A549 (cell line): ENCODE results near the gene CCDC90B.

ENCODE experiments used
- FOXS1 ChIP-seq: fragments of 250-450 bp; sonication (Bioruptor Pico); IDR thresholded peaks from 2 replicates; pipeline ENCODE4 v1.5.0; 2020; ENCODE audit warnings: mild to moderate bottlenecking, moderate library complexity
- POLR2A ChIP-seq: IDR thresholded peaks from 2 replicates; pipeline ENCODE4 v1.6.1; 2012; ENCODE audit warnings: mild to moderate bottlenecking, low read length
- TF ChIP-seq, protein P1 (sequence below): fragments of >200 bp; sonication (Bioruptor Twin); formaldehyde crosslinking; IDR thresholded peaks from 3 replicates; pipeline ENCODE4 v1.5.1; 2016
- TF ChIP-seq, protein P2 (sequence below): fragments of 200-600 bp; sonication (generic); IDR thresholded peaks from 2 replicates; pipeline ENCODE4 v1.6.1; 2016; ENCODE audit warnings: antibody characterized with exemption, mild to moderate bottlenecking, moderate library complexity

DNA sequence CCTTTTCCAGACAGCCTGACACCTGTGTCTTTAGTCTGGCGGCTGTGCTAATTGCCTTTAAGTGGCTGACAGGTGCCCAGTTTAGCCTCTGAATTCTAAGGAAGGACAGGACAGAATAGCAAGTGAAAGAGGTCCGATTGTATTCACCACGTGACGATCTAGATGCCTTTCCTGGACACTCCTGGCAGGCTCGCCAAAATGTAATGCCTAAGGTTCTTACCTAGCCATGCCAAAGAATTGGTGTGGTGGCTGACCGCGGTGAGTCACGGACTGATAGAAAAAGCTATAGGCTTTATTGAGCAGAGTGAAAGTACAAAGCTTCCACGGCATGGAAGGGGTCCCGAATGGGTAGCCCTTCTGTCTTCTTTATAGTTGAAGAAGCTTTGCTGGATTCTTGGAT lies 65.9 kb downstream of the CCDC90B start:
- TF ChIP-seq, protein P1, sequence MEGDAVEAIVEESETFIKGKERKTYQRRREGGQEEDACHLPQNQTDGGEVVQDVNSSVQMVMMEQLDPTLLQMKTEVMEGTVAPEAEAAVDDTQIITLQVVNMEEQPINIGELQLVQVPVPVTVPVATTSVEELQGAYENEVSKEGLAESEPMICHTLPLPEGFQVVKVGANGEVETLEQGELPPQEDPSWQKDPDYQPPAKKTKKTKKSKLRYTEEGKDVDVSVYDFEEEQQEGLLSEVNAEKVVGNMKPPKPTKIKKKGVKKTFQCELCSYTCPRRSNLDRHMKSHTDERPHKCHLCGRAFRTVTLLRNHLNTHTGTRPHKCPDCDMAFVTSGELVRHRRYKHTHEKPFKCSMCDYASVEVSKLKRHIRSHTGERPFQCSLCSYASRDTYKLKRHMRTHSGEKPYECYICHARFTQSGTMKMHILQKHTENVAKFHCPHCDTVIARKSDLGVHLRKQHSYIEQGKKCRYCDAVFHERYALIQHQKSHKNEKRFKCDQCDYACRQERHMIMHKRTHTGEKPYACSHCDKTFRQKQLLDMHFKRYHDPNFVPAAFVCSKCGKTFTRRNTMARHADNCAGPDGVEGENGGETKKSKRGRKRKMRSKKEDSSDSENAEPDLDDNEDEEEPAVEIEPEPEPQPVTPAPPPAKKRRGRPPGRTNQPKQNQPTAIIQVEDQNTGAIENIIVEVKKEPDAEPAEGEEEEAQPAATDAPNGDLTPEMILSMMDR, result no peak
- TF ChIP-seq, protein P2, sequence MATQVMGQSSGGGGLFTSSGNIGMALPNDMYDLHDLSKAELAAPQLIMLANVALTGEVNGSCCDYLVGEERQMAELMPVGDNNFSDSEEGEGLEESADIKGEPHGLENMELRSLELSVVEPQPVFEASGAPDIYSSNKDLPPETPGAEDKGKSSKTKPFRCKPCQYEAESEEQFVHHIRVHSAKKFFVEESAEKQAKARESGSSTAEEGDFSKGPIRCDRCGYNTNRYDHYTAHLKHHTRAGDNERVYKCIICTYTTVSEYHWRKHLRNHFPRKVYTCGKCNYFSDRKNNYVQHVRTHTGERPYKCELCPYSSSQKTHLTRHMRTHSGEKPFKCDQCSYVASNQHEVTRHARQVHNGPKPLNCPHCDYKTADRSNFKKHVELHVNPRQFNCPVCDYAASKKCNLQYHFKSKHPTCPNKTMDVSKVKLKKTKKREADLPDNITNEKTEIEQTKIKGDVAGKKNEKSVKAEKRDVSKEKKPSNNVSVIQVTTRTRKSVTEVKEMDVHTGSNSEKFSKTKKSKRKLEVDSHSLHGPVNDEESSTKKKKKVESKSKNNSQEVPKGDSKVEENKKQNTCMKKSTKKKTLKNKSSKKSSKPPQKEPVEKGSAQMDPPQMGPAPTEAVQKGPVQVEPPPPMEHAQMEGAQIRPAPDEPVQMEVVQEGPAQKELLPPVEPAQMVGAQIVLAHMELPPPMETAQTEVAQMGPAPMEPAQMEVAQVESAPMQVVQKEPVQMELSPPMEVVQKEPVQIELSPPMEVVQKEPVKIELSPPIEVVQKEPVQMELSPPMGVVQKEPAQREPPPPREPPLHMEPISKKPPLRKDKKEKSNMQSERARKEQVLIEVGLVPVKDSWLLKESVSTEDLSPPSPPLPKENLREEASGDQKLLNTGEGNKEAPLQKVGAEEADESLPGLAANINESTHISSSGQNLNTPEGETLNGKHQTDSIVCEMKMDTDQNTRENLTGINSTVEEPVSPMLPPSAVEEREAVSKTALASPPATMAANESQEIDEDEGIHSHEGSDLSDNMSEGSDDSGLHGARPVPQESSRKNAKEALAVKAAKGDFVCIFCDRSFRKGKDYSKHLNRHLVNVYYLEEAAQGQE, result no peak
- TF ChIP-seq FOXS1 (CRISPR knock-in tag) (no peak), POLR2A (no peak)
